HepG2 (cell line): Measurements from ENCODE around the gene COMMD4. TPM values are rescaled to one million over a fixed set of nuclear protein-coding genes. Genes with fewer than 3 reads are reported as not detected.

Experiments
- AGO2 ChIP-seq: fragments of 200-400 bp; formaldehyde crosslinking; optimal IDR thresholded peaks from 2 replicates; pipeline ENCODE3; 2017; ENCODE audit warnings: mild to moderate bottlenecking, low read depth, low read length, moderate library complexity
- DNMT1 ChIP-seq: sonication (generic); formaldehyde crosslinking; IDR thresholded peaks from 2 replicates; pipeline ENCODE4 v1.5.1; 2020; ENCODE audit warnings: mild to moderate bottlenecking, missing genetic modification reagents
- ESRRA ChIP-seq: sonication (generic); formaldehyde crosslinking; IDR thresholded peaks from 2 replicates; pipeline ENCODE4 v1.5.1; 2020; ENCODE audit warnings: mild to moderate bottlenecking, low read depth, missing genetic modification reagents
- HDAC2 ChIP-seq: sonication (generic); formaldehyde crosslinking; IDR thresholded peaks from 2 replicates; pipeline ENCODE4 v1.4.0; 2020; ENCODE audit warnings: missing genetic modification reagents
- JUNB ChIP-seq: sonication (generic); formaldehyde crosslinking; IDR thresholded peaks from 2 replicates; pipeline ENCODE4 v1.8.0; 2022; ENCODE audit warnings: missing genetic modification reagents, mild to moderate bottlenecking, borderline replicate concordance
- MAX ChIP-seq: IDR thresholded peaks from 2 replicates; pipeline ENCODE4 v1.6.1; 2012; ENCODE audit warnings: inconsistent platforms
- PCBP1 ChIP-seq: fragments of 200-400 bp; formaldehyde crosslinking; IDR thresholded peaks from 2 replicates; pipeline ENCODE4 v1.6.1; 2017; ENCODE audit warnings: mild to moderate bottlenecking, low read depth, low read length, borderline replicate concordance
- POGK ChIP-seq: sonication (generic); formaldehyde crosslinking; conservative IDR thresholded peaks from 2 replicates; pipeline ENCODE4 v1.8.0; 2022; ENCODE audit warnings: mild to moderate bottlenecking, moderate library complexity, missing genetic modification reagents
- RARG ChIP-seq: sonication (generic); formaldehyde crosslinking; IDR thresholded peaks from 2 replicates; pipeline ENCODE4 v1.4.0; 2020; ENCODE audit warnings: low read depth, mild to moderate bottlenecking, missing genetic modification reagents
- RBFOX2 ChIP-seq: fragments of 200-400 bp; formaldehyde crosslinking; IDR thresholded peaks from 2 replicates; pipeline ENCODE4 v1.6.1; 2017; ENCODE audit warnings: low read depth, mild to moderate bottlenecking, low read length
- RFX1 ChIP-seq: fragments of 450-650 bp; IDR thresholded peaks from 2 replicates; pipeline ENCODE4 v1.6.1; 2017
- SRF ChIP-seq: IDR thresholded peaks from 2 replicates; pipeline ENCODE4 v1.6.1; 2011; ENCODE audit warnings: mild to moderate bottlenecking, low read depth, low read length, moderate library complexity
- U2AF2 ChIP-seq: fragments of 200-400 bp; formaldehyde crosslinking; IDR thresholded peaks from 2 replicates; pipeline ENCODE4 v1.6.1; 2017; ENCODE audit warnings: low read depth, mild to moderate bottlenecking, low read length
- USF2 ChIP-seq, 2 experiments: sonication (generic) in 1 of 2; formaldehyde crosslinking in 1 of 2; IDR thresholded peaks; 2 replicates each; pipeline versions ENCODE4 v1.5.1 to v1.6.1; 2011 to 2020; ENCODE audit warnings: borderline replicate concordance in 1 of 2, low read depth in 1 of 2, low read length in 1 of 2, mild to moderate bottlenecking in 1 of 2, missing genetic modification reagents in 1 of 2, moderate library complexity in 1 of 2
- ZFP82 ChIP-seq: sonication (generic); formaldehyde crosslinking; IDR thresholded peaks from 2 replicates; pipeline ENCODE4 v1.5.1; 2020; ENCODE audit warnings: mild to moderate bottlenecking, missing genetic modification reagents, borderline replicate concordance
- ZNF138 ChIP-seq: sonication (generic); formaldehyde crosslinking; IDR thresholded peaks from 2 replicates; pipeline ENCODE4 v1.5.0; 2020; ENCODE audit warnings: mild to moderate bottlenecking, low read depth, missing genetic modification reagents
- ZNF552 ChIP-seq: sonication (generic); formaldehyde crosslinking; IDR thresholded peaks from 2 replicates; pipeline ENCODE4 v1.9.0; 2022; ENCODE audit warnings: missing genetic modification reagents, mild to moderate bottlenecking, borderline replicate concordance
- ZNF883 ChIP-seq: sonication (generic); formaldehyde crosslinking; IDR thresholded peaks from 2 replicates; pipeline ENCODE4 v1.5.1; 2020; ENCODE audit warnings: mild to moderate bottlenecking, missing genetic modification reagents; ENCODE audit errors: not compliant biosample characterization
- polyA plus RNA-seq, 8 experiments: library from polyadenylated mRNA; depleted of rRNA in 3 of 8; stranded (reverse) in 7 of 8; unstranded in 1 of 8; fragments of >200 nt; fragmentation: Illumina TruSeq in 4 of 8; extraction: Trizol in 4 of 8; gene quantifications; 2 replicates each; pipeline versions ENCODE4 v1.2.1 to v1.2.3, GENCODE V29; 2011 to 2016; ENCODE audit warnings: low read depth in 4 of 8, missing spikeins in 1 of 8, mixed read lengths in 1 of 8; ENCODE audit not compliant: insufficient read depth in 1 of 8
- total RNA-seq, 5 experiments: library from RNA; depleted of rRNA; stranded (reverse); fragments of >200 nt; fragmentation: Illumina TruSeq; extraction: Trizol; gene quantifications; 2 replicates each; pipeline ENCODE4 v1.2.3, GENCODE V29; 2016; ENCODE audit warnings: low read depth in 1 of 5
- TF ChIP-seq, protein P1 (sequence below): sonication (generic); formaldehyde crosslinking; IDR thresholded peaks from 2 replicates; pipeline ENCODE4 v1.4.0; 2020; ENCODE audit warnings: missing genetic modification reagents
- TF ChIP-seq, protein P2 (sequence below): sonication (generic); formaldehyde crosslinking; IDR thresholded peaks from 2 replicates; pipeline ENCODE4 v1.4.0; 2020; ENCODE audit warnings: missing genetic modification reagents
- TF ChIP-seq, protein P3 (sequence below): sonication (generic); formaldehyde crosslinking; IDR thresholded peaks from 2 replicates; pipeline ENCODE4 v1.4.0; 2020; ENCODE audit warnings: missing genetic modification reagents, borderline replicate concordance

The COMMD4 gene
- total and polyA plus RNA-seq, 2 of the 13 experiments (the other 11 are each of a cell fraction or from before 2014, with no cell fraction given) = 45.8 to 89.9 TPM

GRCh38 chr15:75348034-75348561 lies 12.2 kb downstream of the COMMD4 start (continued):
- TF ChIP-seq USF2 (IDR thresholded peaks at IDR 0.05; ENCODE audit: low read depth, low read length) (no peak), USF2 (CRISPR knock-in tag; IDR thresholded peaks at IDR 0.05; ENCODE audit: borderline replicate concordance) (no peak), RARG (CRISPR knock-in tag) (no peak), ZFP82 (CRISPR knock-in tag) (0 out of 2 replicates have a peak, but pooled peaks have one; percentile 30), HDAC2 (CRISPR knock-in tag) (no peak), JUNB (CRISPR knock-in tag) (no peak), MAX (no peak), DNMT1 (CRISPR knock-in tag) (0 out of 2 replicates have a peak, but pooled peaks have one; percentile 24), POGK (CRISPR knock-in tag) (0 out of 2 replicates have a peak, but pooled peaks have one; percentile 17), SRF (no peak), U2AF2 (no peak), RBFOX2 (0 out of 2 replicates have a peak, but pooled peaks have one; percentile 4), ZNF138 (no peak), ESRRA (CRISPR knock-in tag) (no peak), RFX1 (no peak), ZNF883 (CRISPR knock-in tag) (no peak), ZNF552 (no peak), PCBP1 (no peak), AGO2 (peak; percentile 11)
- TF ChIP-seq, protein P1, sequence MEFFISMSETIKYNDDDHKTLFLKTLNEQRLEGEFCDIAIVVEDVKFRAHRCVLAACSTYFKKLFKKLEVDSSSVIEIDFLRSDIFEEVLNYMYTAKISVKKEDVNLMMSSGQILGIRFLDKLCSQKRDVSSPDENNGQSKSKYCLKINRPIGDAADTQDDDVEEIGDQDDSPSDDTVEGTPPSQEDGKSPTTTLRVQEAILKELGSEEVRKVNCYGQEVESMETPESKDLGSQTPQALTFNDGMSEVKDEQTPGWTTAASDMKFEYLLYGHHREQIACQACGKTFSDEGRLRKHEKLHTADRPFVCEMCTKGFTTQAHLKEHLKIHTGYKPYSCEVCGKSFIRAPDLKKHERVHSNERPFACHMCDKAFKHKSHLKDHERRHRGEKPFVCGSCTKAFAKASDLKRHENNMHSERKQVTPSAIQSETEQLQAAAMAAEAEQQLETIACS = 0 out of 2 replicates have a peak, but pooled peaks have one; percentile 6
- TF ChIP-seq, protein P2, sequence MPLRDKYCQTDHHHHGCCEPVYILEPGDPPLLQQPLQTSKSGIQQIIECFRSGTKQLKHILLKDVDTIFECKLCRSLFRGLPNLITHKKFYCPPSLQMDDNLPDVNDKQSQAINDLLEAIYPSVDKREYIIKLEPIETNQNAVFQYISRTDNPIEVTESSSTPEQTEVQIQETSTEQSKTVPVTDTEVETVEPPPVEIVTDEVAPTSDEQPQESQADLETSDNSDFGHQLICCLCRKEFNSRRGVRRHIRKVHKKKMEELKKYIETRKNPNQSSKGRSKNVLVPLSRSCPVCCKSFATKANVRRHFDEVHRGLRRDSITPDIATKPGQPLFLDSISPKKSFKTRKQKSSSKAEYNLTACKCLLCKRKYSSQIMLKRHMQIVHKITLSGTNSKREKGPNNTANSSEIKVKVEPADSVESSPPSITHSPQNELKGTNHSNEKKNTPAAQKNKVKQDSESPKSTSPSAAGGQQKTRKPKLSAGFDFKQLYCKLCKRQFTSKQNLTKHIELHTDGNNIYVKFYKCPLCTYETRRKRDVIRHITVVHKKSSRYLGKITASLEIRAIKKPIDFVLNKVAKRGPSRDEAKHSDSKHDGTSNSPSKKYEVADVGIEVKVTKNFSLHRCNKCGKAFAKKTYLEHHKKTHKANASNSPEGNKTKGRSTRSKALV (CRISPR knock-in tag) = no peak
- TF ChIP-seq, protein P3, sequence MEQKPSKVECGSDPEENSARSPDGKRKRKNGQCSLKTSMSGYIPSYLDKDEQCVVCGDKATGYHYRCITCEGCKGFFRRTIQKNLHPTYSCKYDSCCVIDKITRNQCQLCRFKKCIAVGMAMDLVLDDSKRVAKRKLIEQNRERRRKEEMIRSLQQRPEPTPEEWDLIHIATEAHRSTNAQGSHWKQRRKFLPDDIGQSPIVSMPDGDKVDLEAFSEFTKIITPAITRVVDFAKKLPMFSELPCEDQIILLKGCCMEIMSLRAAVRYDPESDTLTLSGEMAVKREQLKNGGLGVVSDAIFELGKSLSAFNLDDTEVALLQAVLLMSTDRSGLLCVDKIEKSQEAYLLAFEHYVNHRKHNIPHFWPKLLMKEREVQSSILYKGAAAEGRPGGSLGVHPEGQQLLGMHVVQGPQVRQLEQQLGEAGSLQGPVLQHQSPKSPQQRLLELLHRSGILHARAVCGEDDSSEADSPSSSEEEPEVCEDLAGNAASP (CRISPR knock-in tag) = no peak
